AG08396 (cell line): ENCODE measurements around the gene LYPLA2.

Experiments
- DNase-seq: peaks from one replicate; pipeline ENCODE4 v3.0.0; 2012; ENCODE audit warnings: low spot score, mixed read lengths

LYPLA2 gene

DNA sequence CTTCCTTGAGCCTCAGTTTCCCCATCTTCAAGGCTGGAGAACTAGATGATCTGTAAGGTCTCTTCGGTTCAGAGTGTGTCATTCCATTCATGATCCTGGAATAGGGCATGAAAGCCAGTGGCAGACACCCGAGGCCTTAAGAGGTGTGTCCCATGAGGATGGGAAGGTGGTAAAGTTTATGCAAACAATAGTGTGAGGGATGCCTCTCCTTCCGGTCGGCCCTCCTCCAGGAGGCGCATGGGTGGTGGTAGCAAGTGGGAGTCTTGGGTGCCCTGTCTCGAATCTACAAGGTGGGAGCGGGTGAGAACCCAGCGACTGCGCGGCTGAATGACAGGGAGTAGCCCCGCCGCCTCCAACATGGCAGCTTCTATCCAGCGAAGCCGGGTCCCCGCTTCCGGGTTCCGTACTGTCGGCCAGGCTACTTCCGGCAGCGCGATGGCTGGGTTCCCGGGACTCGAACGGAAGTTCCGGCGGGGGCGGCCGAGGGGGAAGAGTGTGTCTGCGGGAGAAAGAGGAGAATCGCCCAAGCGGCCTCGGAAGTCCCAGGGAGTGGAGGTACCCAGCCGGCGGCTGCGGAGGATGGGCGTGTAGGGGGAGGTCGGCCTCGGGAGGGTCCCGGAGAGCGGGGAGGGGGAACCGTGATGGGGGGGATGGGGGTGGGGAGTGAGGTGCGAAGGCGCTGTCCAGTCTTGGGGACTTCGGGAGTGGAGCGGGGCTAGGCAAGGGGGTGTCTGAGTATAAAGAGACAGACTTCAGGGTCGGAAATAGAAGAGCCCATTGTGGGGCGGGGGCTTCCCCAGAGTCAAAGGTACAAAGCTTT, at the start of gene LYPLA2:
Gene LYPLA2, plus strand, starts transcription at position 450 of the 820 bp plus-strand sequence. CDS start 1,538 bp downstream, outside the sequence.
- peak; percentile 90 for DNase-seq

DNA sequence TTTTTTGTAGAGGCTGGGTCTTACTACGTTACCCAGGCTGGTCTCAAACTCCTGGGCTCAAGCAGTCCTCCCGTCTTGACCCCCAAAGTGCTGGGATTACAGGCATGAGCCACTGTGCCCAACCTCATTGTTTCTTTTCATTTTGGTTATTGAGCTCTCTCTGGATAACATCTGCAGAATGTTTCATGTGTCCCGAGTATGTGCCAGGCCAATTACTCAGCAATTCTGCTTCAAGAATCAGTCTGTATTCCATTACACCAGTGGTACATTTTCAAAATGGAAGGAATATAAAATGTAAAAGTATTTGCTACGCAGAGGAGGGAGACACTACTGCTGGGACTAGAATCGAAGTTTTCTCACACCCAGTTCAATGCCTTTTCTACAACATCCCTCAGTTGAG, 49.3 kb upstream of the LYPLA2 start:
- DNase-seq, result no peak

DNA sequence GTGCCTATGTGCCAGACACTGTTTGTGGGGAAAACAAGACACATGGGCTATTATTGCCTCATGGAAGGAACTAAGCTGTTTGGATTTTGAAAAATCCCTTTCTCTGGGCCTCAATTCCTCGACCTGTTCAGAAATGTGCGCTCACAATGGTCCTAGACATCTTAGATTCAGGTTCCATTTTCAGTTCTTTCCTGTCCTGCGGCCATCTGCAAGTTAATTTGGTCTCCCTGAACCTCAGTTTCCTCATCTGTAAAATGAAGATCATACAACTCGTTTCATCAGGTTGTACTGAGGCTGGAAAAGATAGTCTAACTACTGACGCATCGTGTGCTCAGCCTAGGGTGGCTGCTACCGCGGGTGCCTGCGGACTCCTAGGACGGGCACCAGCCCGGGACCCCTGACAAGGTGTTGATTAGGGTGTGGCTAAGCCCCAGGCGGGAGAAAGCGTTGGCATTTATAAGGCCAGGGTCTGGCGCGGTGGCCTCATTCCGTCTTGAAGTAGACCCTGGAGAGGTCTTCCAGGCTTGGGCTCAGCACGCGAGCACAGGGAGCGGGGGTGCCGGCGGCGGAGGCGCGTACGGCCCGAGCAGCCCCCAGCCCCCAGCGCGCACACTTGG, 48.2 kb upstream of the LYPLA2 start:
- no peak for DNase-seq

GRCh38 chr1:23743287-23744152, 47.4 kb upstream of the LYPLA2 start, which contains the start of gene ELOA:
TSS of gene ELOA (plus strand) at chr1:23743471. CDS start at chr1:23743504, 33 bp downstream.
- DNase-seq, result peak; percentile 91

GRCh38 chr1:23745515-23745914, 45.4 kb upstream of the LYPLA2 start:
- DNase-seq, result peak; percentile 68

GRCh38 chr1:23748016-23748415, 42.9 kb upstream of the LYPLA2 start:
- DNase-seq, result peak; percentile 23

DNA sequence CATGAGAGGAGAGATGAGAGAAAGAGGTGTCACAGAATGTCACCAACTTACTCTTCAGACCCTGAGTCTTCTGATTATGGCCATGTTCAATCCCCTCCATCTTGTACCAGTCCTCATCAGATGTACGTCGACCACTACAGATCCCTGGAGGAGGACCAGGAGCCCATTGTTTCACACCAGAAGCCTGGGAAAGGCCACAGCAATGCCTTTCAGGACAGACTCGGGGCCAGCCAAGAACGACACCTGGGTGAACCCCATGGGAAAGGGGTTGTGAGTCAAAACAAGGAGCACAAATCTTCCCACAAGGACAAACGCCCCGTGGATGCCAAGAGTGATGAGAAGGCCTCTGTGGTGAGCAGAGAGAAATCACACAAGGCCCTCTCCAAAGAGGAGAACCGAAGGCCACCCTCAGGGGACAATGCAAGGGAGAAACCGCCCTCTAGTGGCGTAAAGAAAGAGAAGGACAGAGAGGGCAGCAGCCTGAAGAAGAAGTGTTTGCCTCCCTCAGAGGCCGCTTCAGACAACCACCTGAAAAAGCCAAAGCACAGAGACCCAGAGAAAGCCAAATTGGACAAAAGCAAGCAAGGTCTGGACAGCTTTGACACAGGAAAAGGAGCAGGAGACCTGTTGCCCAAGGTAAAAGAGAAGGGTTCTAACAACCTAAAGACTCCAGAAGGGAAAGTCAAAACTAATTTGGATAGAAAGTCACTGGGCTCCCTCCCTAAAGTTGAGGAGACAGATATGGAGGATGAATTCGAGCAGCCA, 39.7 kb upstream of the LYPLA2 start:
- DNase-seq, result peak; percentile 74

- DNase-seq, result no peak
Measured at GRCh38 chr1:23751815-23752200, 39.1 kb upstream of the LYPLA2 start.

DNA sequence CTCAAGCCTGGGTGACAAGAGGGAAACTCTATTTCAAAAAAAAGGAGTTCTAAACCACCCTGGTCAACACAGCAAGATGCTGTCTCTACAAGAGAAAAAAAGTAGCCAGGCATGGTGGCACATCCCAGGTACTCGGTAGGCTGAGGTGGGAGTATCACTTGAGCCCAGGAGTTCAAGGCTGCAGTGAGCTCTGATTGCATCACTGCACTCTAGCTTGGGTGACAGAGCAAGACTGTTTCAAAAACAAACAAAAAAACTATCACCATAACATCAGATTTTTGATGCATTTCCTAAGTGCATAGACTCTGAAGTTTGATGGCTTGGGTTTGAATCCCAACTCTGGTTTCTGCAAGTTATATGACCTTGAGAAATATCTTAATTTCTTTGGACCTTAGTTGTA, 38.0 kb upstream of the LYPLA2 start:
- no peak for DNase-seq

GRCh38 chr1:23756676-23757075, 34.3 kb upstream of the LYPLA2 start:
- peak; percentile 51 for DNase-seq

- no peak for DNase-seq
Measured at GRCh38 chr1:23757812-23758211, 33.1 kb upstream of the LYPLA2 start.

DNA sequence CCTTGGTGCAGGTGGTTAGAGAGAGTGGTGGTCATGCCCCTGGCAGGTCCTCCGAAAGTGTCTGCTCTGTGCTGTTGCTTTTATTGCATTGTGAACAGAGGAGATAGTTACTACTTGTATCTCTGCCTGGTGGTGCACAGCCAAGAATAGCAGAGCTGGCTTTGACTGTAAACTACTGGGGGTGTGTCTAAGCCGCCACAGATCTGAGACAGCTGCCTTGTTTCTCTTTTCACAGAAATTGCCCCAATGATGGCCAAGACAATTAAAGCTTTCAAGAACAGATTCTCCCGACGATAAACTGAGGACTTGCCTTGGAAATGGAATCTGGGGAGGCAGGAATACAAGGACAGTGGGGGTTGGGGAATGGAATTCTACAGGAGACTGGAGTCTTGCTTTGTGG, 31.7 kb upstream of the LYPLA2 start:
- no peak for DNase-seq

GRCh38 chr1:23763041-23763577, 27.8 kb upstream of the LYPLA2 start:
- DNase-seq, result no peak

DNA sequence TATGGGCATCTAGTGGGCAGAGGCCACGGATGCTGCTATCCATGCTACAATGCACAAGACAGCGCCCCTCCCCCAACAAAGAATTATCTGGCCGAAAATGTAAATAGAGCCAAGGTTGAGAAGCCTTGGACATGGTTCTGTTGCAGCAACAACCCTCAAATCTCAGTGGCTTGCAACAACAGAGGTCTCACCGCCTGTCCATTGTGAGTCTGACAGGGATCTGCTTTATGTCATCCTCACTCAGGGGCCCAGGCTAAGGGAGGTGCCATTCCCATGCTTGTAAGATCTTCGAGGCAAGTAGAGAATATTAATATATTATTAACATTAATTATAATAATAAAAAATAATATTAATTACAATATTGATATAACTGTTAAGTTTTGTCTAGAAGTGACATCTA, 22.2 kb upstream of the LYPLA2 start:
- no peak for DNase-seq

DNA sequence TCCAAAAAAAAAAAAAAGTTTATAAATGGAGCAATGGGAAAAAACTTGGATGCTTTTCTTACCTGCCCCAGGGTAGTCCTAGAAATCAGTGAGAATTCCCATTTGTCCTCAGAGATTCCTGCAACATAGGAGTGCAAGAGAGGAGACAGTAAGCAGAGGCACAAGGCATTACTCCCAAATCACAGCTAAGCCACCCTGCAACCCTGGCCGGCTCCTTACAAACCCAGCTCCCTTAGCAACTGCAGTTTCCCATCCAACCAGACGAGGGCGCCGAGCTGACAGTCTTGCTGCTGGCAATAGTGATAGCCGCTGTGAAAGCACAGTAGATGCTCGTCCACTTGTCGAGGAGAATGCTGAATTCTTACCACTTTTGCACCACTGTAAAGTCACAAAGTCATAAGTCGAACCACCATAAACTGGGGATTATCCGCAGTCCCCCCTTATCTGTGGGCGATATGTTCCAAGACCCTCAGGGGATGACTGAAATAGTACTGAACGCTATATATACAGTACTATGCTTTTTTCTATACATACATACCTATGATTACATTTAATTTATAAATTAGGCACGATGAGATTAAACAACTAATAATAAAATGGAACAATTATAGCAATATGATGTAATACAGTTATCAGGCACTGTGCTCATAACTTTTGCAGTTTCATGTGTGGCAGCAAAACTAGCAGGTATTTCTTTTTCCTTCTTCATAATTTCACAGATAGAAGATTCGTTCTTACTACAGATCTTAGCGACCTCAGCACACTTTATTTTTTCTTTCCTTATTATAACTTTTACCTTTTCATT, 18.7 kb upstream of the LYPLA2 start:
- DNase-seq, result peak; percentile 73

- DNase-seq, result no peak
Measured at GRCh38 chr1:23772854-23773242, 18.1 kb upstream of the LYPLA2 start.

GRCh38 chr1:23774174-23774880, 16.6 kb upstream of the LYPLA2 start:
- DNase-seq, result no peak

DNA sequence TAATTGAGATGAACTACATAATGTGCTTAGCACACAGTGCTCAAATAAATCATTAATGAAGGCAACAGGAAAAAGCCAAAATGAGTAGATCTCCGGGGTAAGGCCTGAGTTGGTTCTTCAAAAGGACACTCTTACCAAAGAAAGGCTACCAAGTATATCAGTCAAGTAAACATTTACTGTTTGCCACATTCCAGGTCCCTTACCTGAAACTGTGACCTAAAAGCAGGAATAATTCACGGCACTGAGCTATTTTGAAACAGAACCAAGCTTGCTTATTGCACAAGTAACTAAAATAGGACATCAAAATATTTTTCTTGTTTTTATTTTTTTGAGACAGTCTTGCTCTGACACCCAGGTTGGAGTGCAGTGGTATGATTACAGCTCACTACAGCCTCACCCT, 14.7 kb upstream of the LYPLA2 start:
- DNase-seq, result no peak

DNA sequence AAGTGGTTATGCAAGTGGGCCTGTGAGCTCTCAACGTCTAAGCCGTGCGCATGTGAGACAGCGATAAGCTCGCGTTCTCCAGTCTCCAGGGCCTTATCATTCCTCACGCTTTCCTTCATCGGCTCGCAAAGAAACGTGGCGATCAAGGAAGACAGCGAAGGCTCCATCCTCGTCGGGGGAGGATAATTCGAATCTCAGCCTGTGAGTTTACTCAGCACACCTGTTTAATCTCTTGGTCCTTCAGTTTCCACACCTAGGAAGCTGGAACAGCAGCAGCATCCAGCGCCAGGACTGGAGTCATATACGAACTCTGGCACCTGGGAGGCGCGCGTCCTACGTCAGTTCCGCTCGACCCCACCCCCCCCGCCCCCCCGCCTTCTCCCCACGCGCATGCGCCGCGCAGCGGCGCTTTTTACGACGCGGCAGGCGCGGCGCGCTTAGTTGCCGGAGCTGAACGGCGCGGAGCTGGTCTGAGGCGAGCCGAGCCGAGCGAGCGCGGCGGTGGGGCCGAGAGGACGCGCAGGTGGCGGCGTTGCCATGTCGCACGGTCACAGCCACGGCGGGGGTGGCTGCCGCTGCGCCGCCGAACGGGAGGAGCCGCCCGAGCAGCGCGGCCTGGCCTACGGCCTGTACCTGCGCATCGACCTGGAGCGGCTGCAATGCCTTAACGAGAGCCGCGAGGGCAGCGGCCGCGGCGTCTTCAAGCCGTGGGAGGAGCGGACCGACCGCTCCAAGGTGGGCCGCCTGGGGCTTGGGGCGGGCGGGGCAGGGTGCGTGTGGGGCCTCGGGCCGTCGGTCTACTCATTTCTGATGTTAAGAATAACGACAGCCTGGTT, 12.7 kb upstream of the LYPLA2 start, which contains the start of gene PITHD1:
Gene PITHD1, plus strand, starts transcription at position 440 of the 836 bp plus-strand sequence. Its CDS starts 98 bp downstream, at position 538.
- DNase-seq, result peak; percentile 98
